Common myeloid progenitor, CD34-positive (primary cell): ENCODE data around the gene GTPBP6.
"Not testable (repeated sequence)": the region's sequence is repeated elsewhere in the genome, so short reads cannot be mapped to it uniquely, and the experiment has no call there.

Experiments
- CTCF ChIA-PET: fragments of 350-600 bp; sonication (Branson Sonifier 250); formaldehyde crosslinking; loops from one replicate; lab custom pipeline; 2021; ENCODE audit warnings: antibody characterized with exemption; lab: Charles Lee
- POLR2A ChIA-PET: fragments of 350-600 bp; sonication (Branson Sonifier 250); formaldehyde crosslinking; loops from one replicate; lab custom pipeline; 2021; ENCODE audit warnings: antibody characterized with exemption; lab: Charles Lee
- DNase-seq, 3 donors: peaks; one replicate each; pipeline versions ENCODE4 v3.0.0 to v3.0.0-alpha.2; 2013
- H3K27ac ChIP-seq, 2 experiments: 1 replicate in 1 of 2; 2 replicates in 1 of 2; pipeline ENCODE4 v1.7.0; 2013; ENCODE audit warnings: inconsistent platforms in 2 of 2, low read length in 2 of 2, mild to moderate bottlenecking in 2 of 2, low read depth in 1 of 2, moderate library complexity in 1 of 2; ENCODE audit not compliant: severe bottlenecking in 2 of 2, insufficient read depth in 1 of 2, poor library complexity in 1 of 2
- H3K27me3 ChIP-seq, 5 experiments: replicated peaks in 2 of 5; 1 replicate in 3 of 5; 2 replicates in 2 of 5; pipeline versions ENCODE4 v1.6.1 to v1.7.0; 2013; ENCODE audit warnings: low read length in 4 of 5, mild to moderate bottlenecking in 2 of 5, moderate library complexity in 2 of 5, inconsistent platforms in 1 of 5; ENCODE audit not compliant: insufficient read depth in 5 of 5, control insufficient read depth in 4 of 5
- H3K36me3 ChIP-seq, 4 experiments: 1 replicate in 2 of 4; 2 replicates in 2 of 4; pipeline versions ENCODE4 v1.6.1 to v1.7.0; 2013; ENCODE audit warnings: low read length in 3 of 4, control low read depth in 1 of 4, mild to moderate bottlenecking in 1 of 4; ENCODE audit not compliant: control insufficient read depth in 4 of 4, insufficient read depth in 4 of 4
- H3K4me1 ChIP-seq, 4 experiments: 1 replicate in 3 of 4; 2 replicates in 1 of 4; pipeline versions ENCODE4 v1.6.1 to v1.7.1; 2013; ENCODE audit warnings: low read length in 3 of 4, mild to moderate bottlenecking in 3 of 4, control low read depth in 1 of 4, inconsistent platforms in 1 of 4, moderate library complexity in 1 of 4; ENCODE audit not compliant: control insufficient read depth in 4 of 4, insufficient read depth in 4 of 4; ENCODE audit errors: control extremely low read depth in 1 of 4
- H3K4me3 ChIP-seq, 7 experiments: 1 replicate in 4 of 7; 2 replicates in 3 of 7; pipeline versions ENCODE4 v1.5.1 to v1.7.0; 2013; ENCODE audit warnings: mild to moderate bottlenecking in 7 of 7, low read length in 6 of 7, moderate library complexity in 6 of 7, inconsistent platforms in 2 of 7, low read depth in 2 of 7, control low read depth in 1 of 7; ENCODE audit not compliant: insufficient read depth in 4 of 7, control insufficient read depth in 1 of 7; ENCODE audit errors: extremely low read depth in 1 of 7
- H3K9me3 ChIP-seq, 5 experiments: 1 replicate in 4 of 5; 2 replicates in 1 of 5; pipeline versions ENCODE4 v1.6.1 to v1.7.1; 2013; ENCODE audit warnings: low read length in 4 of 5, mild to moderate bottlenecking in 2 of 5, inconsistent platforms in 1 of 5, low read depth in 1 of 5, moderate library complexity in 1 of 5; ENCODE audit not compliant: control insufficient read depth in 4 of 5, insufficient read depth in 2 of 5; ENCODE audit errors: control extremely low read depth in 1 of 5
- WGBS: methylation state at CpG from one replicate; pipeline ENCODE4 v1.1.5; 2013; ENCODE audit not compliant: insufficient coverage; 5-methylcytosine and 5-hydroxymethylcytosine counted together

GTPBP6 gene

DNA sequence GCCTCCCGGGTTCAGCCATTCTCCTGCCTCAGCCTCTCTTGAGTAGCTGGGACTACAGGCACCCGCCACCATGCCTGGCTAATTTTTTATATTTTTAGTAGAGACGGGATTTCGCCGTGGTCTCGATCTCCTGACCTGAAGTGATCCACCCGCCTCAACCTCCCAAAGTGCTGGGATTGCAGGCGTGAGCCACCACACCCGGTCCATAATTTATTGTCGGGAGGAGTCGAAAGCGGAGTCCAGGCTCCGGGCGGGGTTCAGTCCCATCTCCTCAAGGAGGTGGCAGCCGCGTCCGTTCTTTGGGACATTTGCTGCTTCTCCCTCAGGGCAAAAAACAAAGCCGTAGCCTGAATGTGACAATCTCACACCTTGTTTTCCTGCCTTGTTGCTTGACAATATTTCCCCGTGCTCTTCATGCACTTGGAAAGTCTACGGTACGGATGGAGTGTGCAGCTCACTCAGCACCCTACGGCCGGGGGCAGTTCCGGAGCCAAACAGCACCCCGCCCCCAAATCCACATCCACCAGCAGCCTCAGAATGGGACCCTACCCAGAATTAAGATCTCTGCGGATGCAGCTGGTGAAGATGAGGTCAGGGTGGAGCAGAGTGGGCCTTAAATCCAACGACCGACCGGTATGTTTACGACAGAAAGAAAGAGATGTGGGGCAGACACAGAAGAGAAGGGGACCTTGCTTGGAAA lies 9.6 kb downstream of the GTPBP6 start:
- Histone ChIP-seq H3K36me3 (peaks cover 9 to 81% (median 61%) of the 10 kb centered on the region in 4 experiments), H3K4me1 (no peaks in the 10 kb centered on the region), H3K27me3 (no peaks in the 10 kb centered on the region), H3K4me3 (no peak overlapping the region), H3K9me3 (peaks cover 0 to 10% (median 0%) of the 10 kb centered on the region in 5 experiments), H3K27ac (no peak overlapping the region)
- POLR2A ChIA-PET, result no interaction called here
- DNase-seq, result no peak
- 95% methylated on average over 23 of the region's 30 CpGs for WGBS
- CTCF ChIA-PET, result no interaction called here

DNA sequence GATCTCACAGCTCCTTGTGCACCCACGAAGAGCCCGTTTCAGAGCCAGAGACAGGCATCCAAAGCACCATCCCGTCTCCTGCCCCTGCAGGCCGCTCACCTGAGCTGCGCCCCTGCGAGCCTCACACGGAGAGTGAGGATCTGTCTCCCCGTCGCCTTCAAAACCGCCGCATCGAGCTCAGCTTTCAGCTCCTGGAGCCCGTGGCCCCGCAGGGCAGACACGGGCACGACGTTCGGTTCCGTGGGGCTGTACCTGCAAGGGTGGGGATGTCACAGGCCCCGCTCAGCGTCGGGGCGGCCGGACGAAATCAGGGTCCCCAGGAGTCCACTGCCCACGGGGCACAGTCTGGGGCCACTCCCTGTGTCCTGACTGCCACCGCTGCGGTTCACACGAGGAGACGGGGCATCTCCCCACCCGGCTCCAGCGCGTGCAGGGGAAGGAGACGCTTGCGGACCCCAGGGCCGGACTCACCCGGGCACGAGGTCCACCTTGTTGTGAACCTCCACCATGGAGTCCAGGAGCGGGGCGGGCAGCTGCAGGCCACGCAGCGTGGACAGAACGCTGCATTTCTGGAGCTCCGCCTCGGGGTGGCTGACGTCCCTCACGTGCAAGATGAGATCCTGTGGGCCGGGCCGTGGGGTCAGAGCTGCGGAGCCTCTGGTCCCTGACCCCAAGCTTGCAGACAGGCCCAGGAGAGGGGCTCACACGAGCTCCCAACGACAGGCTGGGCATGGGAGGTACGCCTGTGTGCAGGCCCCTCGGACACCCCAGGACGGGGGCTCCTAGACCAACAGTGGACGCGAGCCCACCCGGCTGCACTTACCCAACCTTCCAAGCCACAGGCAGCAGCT lies 11.1 kb downstream of the GTPBP6 start:
- Histone ChIP-seq H3K4me3 (no peak overlapping the region), H3K4me1 (no peaks in the 10 kb centered on the region), H3K36me3 (peaks cover 7 to 76% (median 58%) of the 10 kb centered on the region in 4 experiments), H3K27ac (no peak overlapping the region), H3K9me3 (peaks cover 0 to 10% (median 0%) of the 10 kb centered on the region in 5 experiments), H3K27me3 (no peaks in the 10 kb centered on the region)
- ChIA-PET POLR2A (no interaction called here), CTCF (no interaction called here)
- DNase-seq, result no peak
- WGBS, result 97% methylated on average over 58 of the region's 58 CpGs

DNA sequence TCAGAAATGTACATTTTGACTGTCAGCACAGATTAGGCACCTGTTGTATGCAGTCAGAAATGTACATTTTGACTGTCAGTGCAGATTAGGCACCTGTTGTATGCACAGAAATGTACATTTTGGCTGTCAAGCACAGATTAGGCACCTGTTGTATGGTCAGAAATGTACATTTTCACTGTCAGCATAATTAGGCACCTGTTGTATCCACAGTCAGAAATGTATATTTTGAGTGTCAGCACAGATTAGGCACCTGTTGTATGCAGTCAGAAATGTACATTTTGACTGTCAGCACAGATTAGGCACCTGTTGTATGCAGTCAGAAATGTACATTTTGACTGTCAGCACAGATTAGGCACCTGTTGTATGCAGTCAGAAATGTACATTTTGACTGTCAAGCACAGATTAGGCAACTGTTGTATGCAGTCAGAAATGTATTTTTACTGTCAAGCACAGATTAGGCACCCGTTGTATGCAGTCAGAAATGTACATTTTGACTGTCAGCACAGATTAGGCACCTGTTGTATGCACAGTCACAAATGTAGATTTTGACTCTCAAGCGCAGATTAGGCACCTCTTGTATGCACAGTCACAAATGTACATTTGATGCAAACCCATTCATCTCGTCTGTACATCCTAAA lies 11.9 kb downstream of the GTPBP6 start:
- H3K9me3 ChIP-seq, H3K27ac ChIP-seq, H3K27me3 ChIP-seq, H3K4me3 ChIP-seq, CTCF ChIA-PET, POLR2A ChIA-PET, H3K4me1 ChIP-seq: not testable (repeated sequence)
- peaks cover 5 to 76% (median 56%) of the 10 kb centered on the region in 4 experiments for H3K36me3 ChIP-seq
- DNase-seq, result peak in 1 of 3 donors; percentile 56
- 100% methylated on average over 3 of the region's 3 CpGs for WGBS

DNA sequence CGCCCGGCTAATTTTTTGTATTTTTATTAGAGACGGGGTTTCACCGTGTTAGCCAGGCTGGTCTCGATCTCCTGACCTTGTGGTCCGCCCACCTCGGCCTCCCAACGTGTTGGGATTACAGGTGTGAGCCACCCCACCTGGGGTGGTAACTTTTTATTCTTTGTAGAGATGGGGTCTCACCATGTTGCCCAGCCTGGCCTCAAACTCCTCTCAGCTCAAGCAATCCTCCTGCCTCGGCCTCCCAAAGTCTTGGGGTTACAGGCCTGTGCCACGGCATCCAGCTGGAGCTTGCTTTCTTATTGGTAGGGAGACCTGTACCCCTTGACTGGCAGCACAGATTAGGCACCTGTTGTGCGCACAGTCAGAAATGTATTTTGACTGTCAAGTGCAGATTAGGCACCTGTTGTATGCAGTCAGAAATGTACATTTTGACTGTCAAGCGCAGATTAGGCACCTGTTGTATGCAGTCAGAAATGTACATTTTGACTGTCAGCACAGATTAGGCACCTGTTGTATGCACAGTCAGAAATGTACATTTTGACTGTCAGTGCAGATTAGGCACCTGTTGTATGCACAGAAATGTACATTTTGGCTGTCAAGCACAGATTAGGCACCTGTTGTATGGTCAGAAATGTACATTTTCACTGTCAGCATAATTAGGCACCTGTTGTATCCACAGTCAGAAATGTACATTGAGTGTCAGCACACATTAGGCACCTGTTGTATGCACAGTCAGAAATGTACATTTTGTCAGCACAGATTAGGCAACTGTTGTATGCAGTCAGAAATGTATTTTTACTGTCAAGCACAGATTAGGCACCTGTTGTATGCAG lies 12.6 kb downstream of the GTPBP6 start:
- H3K4me1 ChIP-seq, H3K4me3 ChIP-seq, H3K27me3 ChIP-seq, POLR2A ChIA-PET, CTCF ChIA-PET, H3K9me3 ChIP-seq, H3K27ac ChIP-seq: not testable (repeated sequence)
- WGBS, result 97% methylated on average over 10 of the region's 12 CpGs
- H3K36me3 ChIP-seq, result peaks cover 6 to 75% (median 55%) of the 10 kb centered on the region in 4 experiments
- peak in 2 of 3 donors; percentile 39 to 50 for DNase-seq

DNA sequence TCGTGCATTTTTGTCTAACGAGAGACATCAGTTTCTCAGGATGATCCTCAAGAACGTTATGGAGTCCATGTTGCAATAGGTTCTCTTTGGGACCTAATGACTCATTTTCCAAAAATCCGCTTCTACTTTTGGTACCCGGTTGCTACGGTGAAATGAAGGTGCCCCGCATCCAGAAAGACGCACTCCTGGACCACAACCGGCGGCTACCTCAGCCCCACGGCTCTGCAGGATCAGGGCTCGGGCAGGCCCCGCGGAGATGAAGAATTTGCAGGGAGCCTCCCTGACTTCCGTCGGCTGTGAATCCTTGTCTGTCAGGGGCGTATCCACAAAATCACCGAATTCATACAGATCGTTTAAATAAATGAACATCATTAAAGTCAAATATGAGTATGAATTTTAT lies 15.6 kb downstream of the GTPBP6 start:
- Histone ChIP-seq H3K4me1 (no peaks in the 10 kb centered on the region), H3K27me3 (no peaks in the 10 kb centered on the region), H3K36me3 (peaks cover 7 to 79% (median 52%) of the 10 kb centered on the region in 4 experiments), H3K9me3 (peaks cover 0 to 10% (median 0%) of the 10 kb centered on the region in 5 experiments), H3K27ac (no peak overlapping the region), H3K4me3 (no peak overlapping the region)
- POLR2A ChIA-PET, result no interaction called here
- no peak for DNase-seq
- WGBS, result over 99% methylated on average over 15 of the region's 19 CpGs
- CTCF ChIA-PET, result no interaction called here

DNA sequence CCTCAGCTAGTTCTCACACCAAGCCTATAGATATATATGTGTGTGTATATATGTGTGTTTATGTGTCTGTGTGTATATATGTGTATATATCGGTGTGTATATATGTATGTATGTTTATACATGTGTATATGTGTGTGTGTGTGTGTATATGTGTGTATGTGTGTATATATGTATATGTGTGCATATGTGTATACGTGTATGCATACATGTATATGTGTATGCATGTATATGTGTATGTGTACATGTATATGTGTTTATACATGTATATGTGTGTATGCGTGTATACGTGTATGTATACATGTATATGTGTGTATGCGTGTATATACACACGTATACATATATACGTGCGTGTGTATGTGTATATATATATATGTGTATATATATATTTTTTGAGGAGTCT lies 18.3 kb downstream of the GTPBP6 start:
- Histone ChIP-seq H3K9me3 (peaks cover 0 to 10% (median 0%) of the 10 kb centered on the region in 5 experiments), H3K4me1 (no peaks in the 10 kb centered on the region), H3K4me3 (no peak overlapping the region), H3K27ac (no peak overlapping the region), H3K27me3 (no peaks in the 10 kb centered on the region), H3K36me3 (peaks cover 10 to 64% (median 44%) of the 10 kb centered on the region in 4 experiments)
- 100% methylated on average over 3 of the region's 8 CpGs for WGBS
- ChIA-PET POLR2A (no interaction called here), CTCF (no interaction called here)
- DNase-seq, result no peak
